ENCODE data around the gene NXF1.
"Not testable (repeated sequence)": the region's sequence is repeated elsewhere in the genome, so short reads cannot be mapped to it uniquely, and the experiment has no call there.

NXF1 gene

GRCh38 chr11:62835336-62835735, 30.1 kb upstream of the NXF1 start:
- DNase-seq: no peak

- peak; percentile 93 for DNase-seq
These were observed 27.3 kb upstream of the NXF1 start, which contains the start of gene TEX54 for GRCh38 chr11:62832336-62833234. TSS of gene TEX54 (minus strand) at chr11:62832841.

- peak; percentile 98 for DNase-seq
These were observed 26.5 kb upstream of the NXF1 start, which contains the start of gene STX5 for GRCh38 chr11:62831520-62832335. TSS of gene STX5 (minus strand) at chr11:62832051. CDS start at chr11:62831243, 808 bp downstream.

- DNase-seq: no peak
These were observed 25.8 kb upstream of the NXF1 start for GRCh38 chr11:62830904-62831519.

- DNase-seq: not testable (repeated sequence)
These were observed 22.9 kb upstream of the NXF1 start for GRCh38 chr11:62828130-62828529.

GRCh38 chr11:62823677-62824076, 18.4 kb upstream of the NXF1 start:
- no peak for DNase-seq

- DNase-seq: no peak
These were observed 11.9 kb upstream of the NXF1 start for GRCh38 chr11:62817129-62817528.

- DNase-seq: no peak
These were observed 11.3 kb upstream of the NXF1 start for GRCh38 chr11:62816557-62816956.

- DNase-seq: no peak
These were observed 6.4 kb upstream of the NXF1 start for GRCh38 chr11:62811659-62812058.

- DNase-seq: no peak
These were observed 5.5 kb upstream of the NXF1 start for GRCh38 chr11:62810748-62811147.

GRCh38 chr11:62806611-62807121, 1.4 kb upstream of the NXF1 start:
- DNase-seq: no peak

- DNase-seq: peak; percentile 30
These were observed 761 bp upstream of the NXF1 start for GRCh38 chr11:62805961-62806441.

GRCh38 chr11:62804310-62805075, 747 bp downstream of the NXF1 start:
- DNase-seq: no peak

GRCh38 chr11:62801071-62801470, 4.2 kb downstream of the NXF1 start:
- no peak for DNase-seq

- no peak for DNase-seq
These were observed 5.8 kb downstream of the NXF1 start for GRCh38 chr11:62799486-62799885.

GRCh38 chr11:62796281-62796680, 9.0 kb downstream of the NXF1 start:
- DNase-seq: no peak

GRCh38 chr11:62794201-62794775, 11.0 kb downstream of the NXF1 start:
- DNase-seq: no peak

GRCh38 chr11:62792202-62792575, 13.1 kb downstream of the NXF1 start:
- no peak for DNase-seq

GRCh38 chr11:62791501-62792201, 13.6 kb downstream of the NXF1 start, which contains the start of gene TMEM223:
TSS of gene TMEM223 (minus strand) at chr11:62792006. CDS start at chr11:62791994, 12 bp downstream.
- peak; percentile 84 for DNase-seq

- DNase-seq: no peak
These were observed 15.7 kb downstream of the NXF1 start for GRCh38 chr11:62789576-62789975.
